HCT116 (cell line): ENCODE data around the gene MRM1. TPM values are rescaled to one million over a fixed set of nuclear protein-coding genes. Genes with fewer than 3 reads are reported as not detected.

Experiments used
- ATAC-seq: fragments of 200-7000 bp; cut with Tn5 transposase; 2 replicates; pipeline ENCODE4 v1.9.1; 2020; ENCODE audit warnings: mild to moderate bottlenecking, moderate library complexity
- BruUV-seq: library from RNA; stranded (reverse); fragments of 400-500 nt; replicated peaks from 2 replicates; lab custom pipeline; 2021; lab: Mats Ljungman, UMichigan
- CTCF ChIA-PET: fragments of 300-600 bp; sonication (Branson Sonifier 250); formaldehyde crosslinking; loops from one replicate; lab custom pipeline; 2021; ENCODE audit warnings: antibody characterized with exemption; lab: Charles Lee
- POLR2A ChIA-PET: fragments of 300-600, 350-600 bp; sonication (Branson Sonifier 250); formaldehyde crosslinking; loops from one replicate; lab custom pipeline; 2021; ENCODE audit warnings: antibody characterized with exemption; lab: Charles Lee
- RAD21 ChIA-PET, 2 experiments: fragments of 300-600 bp; sonication (Branson Sonifier 250); formaldehyde crosslinking; loops; one replicate each; lab custom pipeline; 2023; ENCODE audit warnings: low total read pairs in 2 of 2; ENCODE audit not compliant: uncharacterized antibody in 2 of 2, unreplicated experiment in 2 of 2, low non-redundant PET in 1 of 2; lab: Charles Lee
- DNase-seq: peaks from one replicate; pipeline ENCODE4 v3.0.0-alpha.2; 2010; ENCODE audit warnings: low read depth, low spot score
- H2AFZ ChIP-seq: fragments of 200-600 bp; shearing (Covaris generic), sonication (generic); 2 replicates; pipeline ENCODE4 v1.6.1; 2017; ENCODE audit warnings: low read depth, mixed run types, mixed read lengths, antibody characterized with exemption, low read length; ENCODE audit not compliant: poor library complexity, severe bottlenecking
- H3K27ac ChIP-seq: 2 replicates; pipeline ENCODE4 v1.5.1; 2012; ENCODE audit warnings: low read depth, low read length
- H3K27me3 ChIP-seq: fragments of 200-600 bp; sonication (generic); 2 replicates; pipeline ENCODE4 v1.6.1; 2016; ENCODE audit warnings: mixed run types, low read length, mixed read lengths; ENCODE audit not compliant: insufficient read depth
- H3K36me3 ChIP-seq, 2 experiments: fragments of 200-500 bp in 1 of 2; fragments of 200-600 bp in 1 of 2; sonication (Bioruptor generic) in 1 of 2; sonication (generic) in 1 of 2; 2 replicates each; pipeline versions ENCODE4 v1.5.1 to v1.6.1; 2014 to 2016; ENCODE audit warnings: low read length in 2 of 2, inconsistent platforms in 1 of 2, mixed read lengths in 1 of 2, mixed run types in 1 of 2; ENCODE audit not compliant: insufficient read depth in 2 of 2, control insufficient read depth in 1 of 2
- H3K4me1 ChIP-seq, 2 experiments: fragments of 200-600 bp in 1 of 2; sonication (generic) in 1 of 2; 2 replicates each; pipeline versions ENCODE4 v1.5.1 to v1.6.1; 2012 to 2017; ENCODE audit warnings: low read length in 2 of 2, inconsistent platforms in 1 of 2, mild to moderate bottlenecking in 1 of 2, mixed read lengths in 1 of 2, mixed run types in 1 of 2, moderate library complexity in 1 of 2; ENCODE audit not compliant: insufficient read depth in 2 of 2, control insufficient read depth in 1 of 2
- H3K4me2 ChIP-seq: fragments of 200-600 bp; sonication (generic); 2 replicates; pipeline ENCODE4 v1.6.1; 2017; ENCODE audit warnings: mixed run types, low read length, mixed read lengths
- H3K4me3 ChIP-seq, 2 experiments: fragments of 200-600 bp in 1 of 2; sonication (generic) in 1 of 2; replicated peaks in 1 of 2; 2 replicates each; pipeline ENCODE4 v1.5.1; 2011 to 2016; ENCODE audit warnings: low read length in 2 of 2, control low read depth in 1 of 2, low read depth in 1 of 2, mild to moderate bottlenecking in 1 of 2, mixed read lengths in 1 of 2, mixed run types in 1 of 2
- H3K79me2 ChIP-seq: fragments of 200-600 bp; sonication (generic); 2 replicates; pipeline ENCODE4 v1.6.1; 2017; ENCODE audit warnings: mild to moderate bottlenecking, mixed run types, low read length, moderate library complexity, mixed read lengths; ENCODE audit not compliant: insufficient read depth
- H3K9ac ChIP-seq: fragments of 200-600 bp; sonication (generic); 2 replicates; pipeline ENCODE4 v1.6.1; 2016; ENCODE audit warnings: low read length, mixed read lengths
- H3K9me2 ChIP-seq: fragments of 200-600 bp; sonication (generic), shearing (Covaris generic); 2 replicates; pipeline ENCODE4 v1.6.1; 2017; ENCODE audit warnings: mixed run types, mild to moderate bottlenecking, moderate library complexity; ENCODE audit not compliant: insufficient read depth
- H3K9me3 ChIP-seq, 2 experiments: fragments of 200-500 bp in 1 of 2; fragments of 200-600 bp in 1 of 2; sonication (Bioruptor generic) in 1 of 2; sonication (generic) in 1 of 2; 2 replicates each; pipeline ENCODE4 v1.6.1; 2014 to 2017; ENCODE audit warnings: low read length in 2 of 2, mixed read lengths in 2 of 2, inconsistent platforms in 1 of 2, low read depth in 1 of 2, mild to moderate bottlenecking in 1 of 2, mixed run types in 1 of 2, moderate library complexity in 1 of 2; ENCODE audit not compliant: control insufficient read depth in 1 of 2, insufficient read depth in 1 of 2
- H4K20me1 ChIP-seq: fragments of 200-600 bp; sonication (generic), shearing (Covaris generic); 2 replicates; pipeline ENCODE4 v1.6.1; 2017; ENCODE audit warnings: mixed run types, mild to moderate bottlenecking, moderate library complexity; ENCODE audit not compliant: insufficient read depth
- CBX3 ChIP-seq: IDR thresholded peaks from 2 replicates; pipeline ENCODE4 v1.6.1; 2012; ENCODE audit warnings: low read depth
- CEBPB ChIP-seq: IDR thresholded peaks from 2 replicates; pipeline ENCODE4 v1.6.1; 2012; ENCODE audit warnings: low read depth
- CTCF ChIP-seq, 3 experiments: fragments of 200-600 bp in 1 of 3; sonication (generic) in 1 of 3; IDR thresholded peaks in 2 of 3; conservative IDR thresholded peaks in 1 of 3; 2 replicates each; pipeline ENCODE4 v1.5.1; 2012 to 2017; ENCODE audit warnings: low read depth in 2 of 3, low read length in 2 of 3, antibody characterized with exemption in 1 of 3, borderline replicate concordance in 1 of 3, control low read depth in 1 of 3, mild to moderate bottlenecking in 1 of 3, mixed read lengths in 1 of 3, mixed run types in 1 of 3, moderate library complexity in 1 of 3; ENCODE audit not compliant: insufficient read depth in 1 of 3
- EGR1 ChIP-seq: IDR thresholded peaks from 2 replicates; pipeline ENCODE4 v1.6.1; 2012; ENCODE audit warnings: low read depth
- ELF1 ChIP-seq: IDR thresholded peaks from 2 replicates; pipeline ENCODE4 v1.6.1; 2012; ENCODE audit warnings: low read depth, borderline replicate concordance
- JUND ChIP-seq: IDR thresholded peaks from 2 replicates; pipeline ENCODE4 v1.6.1; 2012
- MAX ChIP-seq: IDR thresholded peaks from 2 replicates; pipeline ENCODE4 v1.6.1; 2012
- POLR2AphosphoS5 ChIP-seq: IDR thresholded peaks from 2 replicates; pipeline ENCODE4 v1.6.1; 2011; ENCODE audit warnings: mild to moderate bottlenecking, low read depth, low read length, moderate library complexity
- RAD21 ChIP-seq: IDR thresholded peaks from 2 replicates; pipeline ENCODE4 v1.6.1; 2012; ENCODE audit warnings: low read depth, mild to moderate bottlenecking
- REST ChIP-seq: IDR thresholded peaks from 2 replicates; pipeline ENCODE4 v1.6.1; 2012; ENCODE audit warnings: low read depth
- SIN3A ChIP-seq: IDR thresholded peaks from 2 replicates; pipeline ENCODE4 v1.6.1; 2012; ENCODE audit warnings: low read depth
- SRF ChIP-seq: IDR thresholded peaks from 2 replicates; pipeline ENCODE4 v1.6.1; 2012; ENCODE audit warnings: low read depth
- TCF7L2 ChIP-seq: IDR thresholded peaks from 2 replicates; pipeline ENCODE4 v1.7.0; 2011; ENCODE audit warnings: borderline replicate concordance, inconsistent platforms; ENCODE audit not compliant: insufficient read depth, insufficient read length; ENCODE audit errors: extremely low read depth
- YY1 ChIP-seq: IDR thresholded peaks from 2 replicates; pipeline ENCODE4 v1.6.1; 2011; ENCODE audit warnings: low read length, low read depth, moderate library complexity, mild to moderate bottlenecking; ENCODE audit not compliant: insufficient replicate concordance; ENCODE audit errors: extremely low read depth
- ZBTB33 ChIP-seq: IDR thresholded peaks from 2 replicates; pipeline ENCODE4 v1.6.1; 2011; ENCODE audit warnings: mild to moderate bottlenecking, low read length, moderate library complexity; ENCODE audit not compliant: insufficient replicate concordance; ENCODE audit errors: extremely low read depth
- ZFX ChIP-seq: fragments of 450-650 bp; IDR thresholded peaks from 2 replicates; pipeline ENCODE4 v1.6.1; 2017
- ZNF274 ChIP-seq: fragments of 200-500 bp; sonication (Bioruptor generic); IDR thresholded peaks from 2 replicates; pipeline ENCODE4 v1.6.1; 2014; ENCODE audit warnings: mild to moderate bottlenecking, low read depth, low read length, inconsistent platforms
- intact Hi-C: fragments of 100-400 bp; cut with micrococcal nuclease; formaldehyde crosslinking; loops from 2 replicates; pipeline ENCODE4 v1.10.0; 2022
- total RNA-seq: library from RNA; stranded (reverse); gene quantifications from one replicate; pipeline ENCODE4 v1.2.1, GENCODE V29; 2021; ENCODE audit not compliant: unreplicated experiment

Gene MRM1
- total RNA-seq, 1 experiment from 2014 or later: 14.5 TPM

GRCh38 chr17:36655726-36656125, 54.3 kb downstream of the MRM1 start:
- Histone ChIP-seq H3K9me3 (no peaks in the 10 kb centered on the region), H3K4me1 (peaks cover 5 to 7% of the 10 kb centered on the region in 2 experiments), H3K36me3 (no peaks in the 10 kb centered on the region), H3K27ac (no peak overlapping the region), H3K9ac (no peak overlapping the region), H3K4me3 (no peak overlapping the region), H3K4me2 (no peak overlapping the region), H2AFZ (no peak overlapping the region), H4K20me1 (no peaks in the 10 kb centered on the region), H3K79me2 (no peaks in the 10 kb centered on the region), H3K9me2 (no peaks in the 10 kb centered on the region), H3K27me3 (no peaks in the 10 kb centered on the region)
- TF ChIP-seq CBX3 (no peak), CTCF (IDR thresholded peaks at IDR 0.05 in 2 of 3, conservative IDR thresholded peaks at IDR 0.05 in 1 of 3; ENCODE audit: borderline replicate concordance in 1 of 3, insufficient read depth in 1 of 3, low read depth in 2 of 3, low read length in 2 of 3) (no peak), TCF7L2 (no peak), RAD21 (no peak), SRF (no peak), ELF1 (no peak), YY1 (no peak), REST (no peak), POLR2AphosphoS5 (no peak), EGR1 (no peak), ZBTB33 (no peak), MAX (no peak), JUND (no peak), ZFX (no peak), ZNF274 (no peak), SIN3A (no peak), CEBPB (no peak)
- ChIA-PET CTCF (interaction anchor here (1.3 kb wide), 1 partner anchor 392 kb away, joined by 7 read pairs; no protein-coding TSS in a partner anchor), POLR2A (no interaction called here), RAD21 (interaction anchor here in 1 of 2 experiments (0.6 kb wide), 1 partner anchor 97 kb away, joined by 3 read pairs; no protein-coding TSS in a partner anchor)
- intact Hi-C loops: no loop called here
- DNase-seq: no peak
- ATAC-seq: no peak
- BruUV-seq: no TSS peak
